BLaER1 treated with 17β-estradiol and CSF1 and Interleukin-3, amounts not matched to agents 10 nM and 100 nM (cell line): Measurements from ENCODE around the gene FCN2.

Source experiments
- H3K27ac ChIP-seq, 11 experiments: shearing (Covaris generic); formaldehyde crosslinking; 2 replicates each; pipeline ENCODE4 v1.8.1; 2022
- H3K27me3 ChIP-seq, 11 experiments: shearing (Covaris generic); formaldehyde crosslinking; 2 replicates each; pipeline ENCODE4 v1.8.1; 2022
- H3K36me3 ChIP-seq, 11 experiments: shearing (Covaris generic); formaldehyde crosslinking; 2 replicates each; pipeline ENCODE4 v1.8.1; 2022
- H3K4me1 ChIP-seq, 10 experiments: shearing (Covaris generic); formaldehyde crosslinking; 2 replicates each; pipeline ENCODE4 v1.8.1; 2022
- H3K4me2 ChIP-seq, 11 experiments: shearing (Covaris generic); formaldehyde crosslinking; 2 replicates each; pipeline ENCODE4 v1.8.1; 2022
- H3K4me3 ChIP-seq, 10 experiments: shearing (Covaris generic); formaldehyde crosslinking; 2 replicates each; pipeline ENCODE4 v1.8.1; 2022
- H3K9ac ChIP-seq, 11 experiments: shearing (Covaris generic); formaldehyde crosslinking; 2 replicates each; pipeline ENCODE4 v1.8.1; 2022
- H3K9me3 ChIP-seq, 11 experiments: shearing (Covaris generic); formaldehyde crosslinking; replicated peaks in 1 of 11; 2 replicates each; pipeline ENCODE4 v1.8.1; 2022
- H4K20me1 ChIP-seq, 11 experiments: shearing (Covaris generic); formaldehyde crosslinking; 2 replicates each; pipeline ENCODE4 v1.8.1; 2022
- Cebpa-rat ChIP-seq, 11 experiments: shearing (Covaris generic); IDR thresholded peaks; 2 replicates each; pipeline ENCODE4 v1.8.1; 2022

Gene FCN2

GRCh38 chr9:134917431-134918373 is 37.1 kb downstream of the FCN2 start, which contains the start of gene FCN1:
Gene FCN1 (minus strand): TSS chr9:134917912. CDS start chr9:134917871, 41 bp downstream.
- Histone ChIP-seq H3K4me3 (peak within 1 kb of the TSS in 9 of 10 experiments; percentile 9 to 74 (median 59); a peak in 15 of 20 replicates), H3K9me3 (peaks cover 13 to 39% (median 21%) of the 10 kb centered on the region in 11 experiments), H3K4me1 (peaks cover 40 to 94% (median 73%) of the 10 kb centered on the region in 10 experiments), H4K20me1 (peaks cover 0 to 26% (median 0%) of the 10 kb centered on the region in 11 experiments; a peak in 2 of 22 replicates), H3K27ac (peak within 1 kb of the TSS in 10 of 11 experiments; percentile 38 to 98 (median 92); a peak in 19 of 22 replicates), H3K9ac (peak within 1 kb of the TSS in 10 of 11 experiments; percentile 34 to 92 (median 81); a peak in 19 of 22 replicates), H3K27me3 (peaks cover 0 to 50% (median 0%) of the 10 kb centered on the region in 11 experiments; a peak in 4 of 22 replicates), H3K36me3 (peaks cover 0 to 32% (median 0%) of the 10 kb centered on the region in 11 experiments; a peak in 9 of 22 replicates), H3K4me2 (peak within 1 kb of the TSS; percentile 71 to 99 (median 93))
- peak in 9 of 11 experiments; percentile 56 to 95 (median 89); a peak in 17 of 22 replicates for TF ChIP-seq Cebpa-rat (IDR thresholded peaks at IDR 0.05)

- Histone ChIP-seq H3K36me3 (peaks cover 0 to 22% (median 0%) of the 10 kb centered on the region in 11 experiments; a peak in 9 of 22 replicates), H3K27ac (peak overlapping the region in 9 of 11 experiments; percentile 74 to 98 (median 92); a peak in 18 of 22 replicates), H3K4me2 (peak overlapping the region; percentile 71 to 99 (median 93)), H4K20me1 (peaks cover 0 to 16% (median 0%) of the 10 kb centered on the region in 11 experiments; a peak in 2 of 22 replicates), H3K4me1 (peaks cover 48 to 94% (median 83%) of the 10 kb centered on the region in 10 experiments), H3K4me3 (peak overlapping the region in 4 of 10 experiments; percentile 4 to 64 (median 27); a peak in 3 of 20 replicates), H3K27me3 (peaks cover 0 to 48% (median 0%) of the 10 kb centered on the region in 11 experiments; a peak in 4 of 22 replicates), H3K9me3 (peaks cover 13 to 39% (median 21%) of the 10 kb centered on the region in 11 experiments), H3K9ac (peak overlapping the region in 7 of 11 experiments; percentile 71 to 92 (median 83); a peak in 13 of 22 replicates)
- TF ChIP-seq Cebpa-rat (IDR thresholded peaks at IDR 0.05): no peak
Observed at GRCh38 chr9:134918646-134919045, 38.0 kb downstream of the FCN2 start.

GRCh38 chr9:134919303-134919702 is 38.7 kb downstream of the FCN2 start:
- peak overlapping the region in 9 of 11 experiments; percentile 74 to 98 (median 92); a peak in 18 of 22 replicates for H3K27ac ChIP-seq
- H4K20me1 ChIP-seq: peaks cover 0 to 10% (median 0%) of the 10 kb centered on the region in 11 experiments; a peak in 1 of 22 replicates
- H3K4me3 ChIP-seq: 0 out of 20 replicates have a peak overlapping the region, but pooled peaks of 2 of the 10 experiments have one; percentile 4 to 64
- H3K9ac ChIP-seq: peak overlapping the region in 5 of 11 experiments; percentile 81 to 92 (median 85); a peak in 7 of 22 replicates
- H3K4me1 ChIP-seq: peaks cover 48 to 94% (median 87%) of the 10 kb centered on the region in 10 experiments
- peaks cover 0 to 16% (median 0%) of the 10 kb centered on the region in 11 experiments; a peak in 8 of 22 replicates for H3K36me3 ChIP-seq
- peaks cover 13 to 39% (median 21%) of the 10 kb centered on the region in 11 experiments for H3K9me3 ChIP-seq
- H3K27me3 ChIP-seq: peaks cover 0 to 49% (median 0%) of the 10 kb centered on the region in 11 experiments; a peak in 4 of 22 replicates
- TF ChIP-seq Cebpa-rat (IDR thresholded peaks at IDR 0.05): peak in 8 of 11 experiments; percentile 16 to 84 (median 58); a peak in 10 of 22 replicates
- H3K4me2 ChIP-seq: peak overlapping the region in 10 of 11 experiments; percentile 71 to 99 (median 92); a peak in 17 of 22 replicates

- H3K27me3 ChIP-seq: peaks cover 0 to 41% (median 0%) of the 10 kb centered on the region in 11 experiments; a peak in 2 of 22 replicates
- H3K4me1 ChIP-seq: peaks cover 37 to 93% (median 72%) of the 10 kb centered on the region in 10 experiments
- no peaks in the 10 kb centered on the region for H4K20me1 ChIP-seq
- peak overlapping the region; percentile 62 to 91 (median 80) for H3K4me2 ChIP-seq
- H3K4me3 ChIP-seq: peak overlapping the region in 3 of 10 experiments; percentile 1 to 27 (median 20); a peak in 2 of 20 replicates
- peaks cover 13 to 39% (median 21%) of the 10 kb centered on the region in 11 experiments for H3K9me3 ChIP-seq
- peak overlapping the region in 10 of 11 experiments; percentile 46 to 98 (median 92); a peak in 20 of 22 replicates for H3K27ac ChIP-seq
- peak; percentile 92 to 99 (median 99) for TF ChIP-seq Cebpa-rat (IDR thresholded peaks at IDR 0.05)
- H3K36me3 ChIP-seq: no peaks in the 10 kb centered on the region
- peak overlapping the region in 9 of 11 experiments; percentile 66 to 84 (median 78); a peak in 17 of 22 replicates for H3K9ac ChIP-seq
Observed at GRCh38 chr9:134922066-134922931, 41.7 kb downstream of the FCN2 start.

- Histone ChIP-seq H3K9ac (peak overlapping the region in 9 of 11 experiments; percentile 66 to 84 (median 78); a peak in 17 of 22 replicates), H3K4me2 (peak overlapping the region; percentile 62 to 91 (median 80)), H3K36me3 (no peaks in the 10 kb centered on the region), H3K4me3 (0 out of 20 replicates have a peak overlapping the region, but pooled peaks of 2 of the 10 experiments have one; percentile 20 to 27), H3K27me3 (peaks cover 0 to 37% (median 0%) of the 10 kb centered on the region in 11 experiments; a peak in 3 of 22 replicates), H3K4me1 (peaks cover 31 to 92% (median 67%) of the 10 kb centered on the region in 10 experiments), H3K9me3 (peaks cover 13 to 39% (median 21%) of the 10 kb centered on the region in 11 experiments), H4K20me1 (no peaks in the 10 kb centered on the region), H3K27ac (peak overlapping the region in 10 of 11 experiments; percentile 46 to 98 (median 92); a peak in 20 of 22 replicates)
- no peak for TF ChIP-seq Cebpa-rat (IDR thresholded peaks at IDR 0.05)
Observed at GRCh38 chr9:134922932-134923240, 42.3 kb downstream of the FCN2 start.

- Histone ChIP-seq H3K27me3 (peaks cover 0 to 36% (median 0%) of the 10 kb centered on the region in 11 experiments; a peak in 3 of 22 replicates), H4K20me1 (no peaks in the 10 kb centered on the region), H3K9ac (peak overlapping the region in 8 of 11 experiments; percentile 70 to 84 (median 78); a peak in 12 of 22 replicates), H3K4me1 (peaks cover 25 to 92% (median 67%) of the 10 kb centered on the region in 10 experiments), H3K27ac (peak overlapping the region in 9 of 11 experiments; percentile 76 to 98 (median 93); a peak in 18 of 22 replicates), H3K4me2 (peak overlapping the region; percentile 62 to 91 (median 80)), H3K4me3 (no peak overlapping the region), H3K9me3 (peaks cover 13 to 37% (median 21%) of the 10 kb centered on the region in 11 experiments), H3K36me3 (no peaks in the 10 kb centered on the region)
- TF ChIP-seq Cebpa-rat (IDR thresholded peaks at IDR 0.05): no peak
Observed at GRCh38 chr9:134923466-134923865, 42.9 kb downstream of the FCN2 start.

GRCh38 chr9:134925011-134925511 is 44.5 kb downstream of the FCN2 start:
- Histone ChIP-seq H3K4me2 (peak overlapping the region in 7 of 11 experiments; percentile 25 to 91 (median 86); a peak in 12 of 22 replicates), H4K20me1 (no peaks in the 10 kb centered on the region; a peak in 1 of 22 replicates), H3K36me3 (no peaks in the 10 kb centered on the region), H3K27me3 (peaks cover 0 to 41% (median 0%) of the 10 kb centered on the region in 11 experiments; a peak in 6 of 22 replicates), H3K4me3 (no peak overlapping the region), H3K4me1 (peaks cover 37 to 97% (median 69%) of the 10 kb centered on the region in 10 experiments), H3K27ac (peak overlapping the region in 5 of 11 experiments; percentile 26 to 98 (median 43); a peak in 6 of 22 replicates), H3K9me3 (peaks cover 3 to 21% (median 5%) of the 10 kb centered on the region in 11 experiments; a peak in 20 of 22 replicates), H3K9ac (no peak overlapping the region)
- no peak for TF ChIP-seq Cebpa-rat (IDR thresholded peaks at IDR 0.05)
